Spleen (tissue), 11 donors: Measurements from ENCODE around the gene SIGLEC8. TPM values are rescaled to one million over a fixed set of nuclear protein-coding genes. Genes with fewer than 3 reads are reported as not detected.
A peak's percentile ranks its signal among the peaks of the same experiment; 100 is the strongest.

ENCODE experiments used
- DNase-seq: peaks from one replicate; pipeline ENCODE4 v3.0.0-alpha.2; 2020
- H3K27ac ChIP-seq, 8 donors: fragments of 200-600 bp; sonication (generic) in 7 of 8; 1 replicate in 4 of 8; 2 replicates in 4 of 8; pipeline versions ENCODE4 v1.5.0 to v1.8.0; 2016 to 2021; ENCODE audit warnings: inconsistent platforms in 4 of 8, mild to moderate bottlenecking in 4 of 8, moderate library complexity in 1 of 8
- H3K27me3 ChIP-seq, 7 donors: fragments of 200-600 bp; sonication (generic) in 6 of 7; replicated peaks in 1 of 7; 1 replicate in 4 of 7; 2 replicates in 3 of 7; pipeline versions ENCODE4 v1.5.0 to v1.8.0; 2016 to 2021; ENCODE audit warnings: inconsistent platforms in 3 of 7, mild to moderate bottlenecking in 1 of 7
- H3K36me3 ChIP-seq, 6 donors: fragments of 200-600 bp; sonication (generic) in 5 of 6; 1 replicate in 4 of 6; 2 replicates in 2 of 6; pipeline versions ENCODE4 v1.5.0 to v1.8.0; 2016 to 2021; ENCODE audit warnings: inconsistent platforms in 2 of 6
- H3K4me1 ChIP-seq, 6 donors: fragments of 200-600 bp; sonication (generic) in 5 of 6; 1 replicate in 3 of 6; 2 replicates in 3 of 6; pipeline versions ENCODE4 v1.5.0 to v1.8.0; 2016 to 2021; ENCODE audit warnings: inconsistent platforms in 3 of 6
- H3K4me3 ChIP-seq, 8 donors: fragments of 200-600 bp; sonication (generic) in 7 of 8; 1 replicate in 4 of 8; 2 replicates in 4 of 8; pipeline versions ENCODE4 v1.5.0 to v1.8.0; 2016 to 2021; ENCODE audit warnings: inconsistent platforms in 4 of 8, mild to moderate bottlenecking in 4 of 8, moderate library complexity in 2 of 8
- H3K9me3 ChIP-seq, 8 donors: fragments of 200-600 bp; sonication (generic) in 7 of 8; 1 replicate in 4 of 8; 2 replicates in 4 of 8; pipeline versions ENCODE4 v1.5.0 to v1.8.0; 2016 to 2021; ENCODE audit warnings: inconsistent platforms in 4 of 8
- POLR2A ChIP-seq, 3 donors: fragments of 450-650 bp; IDR thresholded peaks; one replicate each; pipeline ENCODE4 v1.5.1; 2017; ENCODE audit warnings: antibody characterized with exemption in 3 of 3, mild to moderate bottlenecking in 1 of 3
- POLR2AphosphoS5 ChIP-seq, 3 donors: sonication (generic); formaldehyde crosslinking; IDR thresholded peaks; one replicate each; pipeline ENCODE4 v1.5.1; 2017; ENCODE audit warnings: antibody characterized with exemption in 3 of 3
- WGBS, 5 donors: extraction: QIAGEN DNeasy Blood & Tissue Kit in 3 of 5; methylation state at CpG; one replicate each; pipeline versions ENCODE4 v1.1.5 to v1.1.7; 2013 to 2018; 5-methylcytosine and 5-hydroxymethylcytosine counted together
- intact Hi-C: fragments of 100-400 bp; cut with DNase I; formaldehyde crosslinking; loops from one replicate; pipeline ENCODE4 v1.15.0; 2023; ENCODE audit warnings: low total_unique reads
- polyA plus RNA-seq, 3 donors: library from polyadenylated mRNA; stranded (reverse); fragments of 200-250 nt; gene quantifications; one replicate each; pipeline ENCODE4 v1.2.1, GENCODE V29; 2013
- total RNA-seq, 7 donors: library from RNA; depleted of rRNA in 3 of 7; stranded (reverse); fragments of >200 nt in 3 of 7; fragmentation: NEBNext Ultra II Directional in 4 of 7; extraction: Animal tissue kit (Norgen Biotek cat#: 25700) in 4 of 7; gene quantifications; one replicate each; pipeline versions ENCODE4 v1.1.0 to v1.2.1, GENCODE V29; 2016 to 2021
- TF ChIP-seq, protein P1 (sequence below), 11 experiments: fragments of 200-600 bp in 7 of 11; fragments of 450-650 bp in 4 of 11; sonication (generic) in 4 of 11; IDR thresholded peaks in 8 of 11; conservative IDR thresholded peaks in 3 of 11; 1 replicate in 7 of 11; 2 replicates in 4 of 11; pipeline versions ENCODE4 v1.4.0 to v1.8.0; 2016 to 2021; ENCODE audit warnings: antibody characterized with exemption in 11 of 11, inconsistent platforms in 4 of 11, mild to moderate bottlenecking in 1 of 11
- donor health status: healthy with polysubstance abuse.
- donor health status: DM: no; HTN: no; CAD: no; lungs with moderate emphysema.
- donor health status: DM: no; HTN: no; CAD: no.
- donor health status: Bipolar disorder and iron deficiency.
- donor health status: healthy.
- donor health status: DM: no; HTN: no; CAD: no.
- donor health status: DM: yes; HTN: yes; CAD: no.

Gene SIGLEC8
- total and polyA plus RNA-seq, 10 donors: 1.1 to 39.3 (median 6.2) TPM

- TF ChIP-seq, protein P1, sequence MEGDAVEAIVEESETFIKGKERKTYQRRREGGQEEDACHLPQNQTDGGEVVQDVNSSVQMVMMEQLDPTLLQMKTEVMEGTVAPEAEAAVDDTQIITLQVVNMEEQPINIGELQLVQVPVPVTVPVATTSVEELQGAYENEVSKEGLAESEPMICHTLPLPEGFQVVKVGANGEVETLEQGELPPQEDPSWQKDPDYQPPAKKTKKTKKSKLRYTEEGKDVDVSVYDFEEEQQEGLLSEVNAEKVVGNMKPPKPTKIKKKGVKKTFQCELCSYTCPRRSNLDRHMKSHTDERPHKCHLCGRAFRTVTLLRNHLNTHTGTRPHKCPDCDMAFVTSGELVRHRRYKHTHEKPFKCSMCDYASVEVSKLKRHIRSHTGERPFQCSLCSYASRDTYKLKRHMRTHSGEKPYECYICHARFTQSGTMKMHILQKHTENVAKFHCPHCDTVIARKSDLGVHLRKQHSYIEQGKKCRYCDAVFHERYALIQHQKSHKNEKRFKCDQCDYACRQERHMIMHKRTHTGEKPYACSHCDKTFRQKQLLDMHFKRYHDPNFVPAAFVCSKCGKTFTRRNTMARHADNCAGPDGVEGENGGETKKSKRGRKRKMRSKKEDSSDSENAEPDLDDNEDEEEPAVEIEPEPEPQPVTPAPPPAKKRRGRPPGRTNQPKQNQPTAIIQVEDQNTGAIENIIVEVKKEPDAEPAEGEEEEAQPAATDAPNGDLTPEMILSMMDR (IDR thresholded peaks at IDR 0.05 in 8 of 11, conservative IDR thresholded peaks at IDR 0.05 in 3 of 11): no peak
- TF ChIP-seq POLR2A (IDR thresholded peaks at IDR 0.05) (no peak), POLR2AphosphoS5 (IDR thresholded peaks at IDR 0.05) (no peak)
- Histone ChIP-seq H3K4me1 (peaks cover 0 to 35% (median 2%) of the 10 kb centered on the region in 6 donors), H3K27ac (no peak overlapping the region), H3K4me3 (no peak overlapping the region), H3K36me3 (no peaks in the 10 kb centered on the region), H3K27me3 (peaks cover 0 to 35% (median 4%) of the 10 kb centered on the region in 7 donors), H3K9me3 (peaks cover 0 to under 1% (median 0%) of the 10 kb centered on the region in 8 donors)
- peak; percentile 15 for DNase-seq
- intact Hi-C loops: loop anchor here (5.0 kb wide), 1 partner anchor 306 kb away; no protein-coding TSS in a partner anchor
- WGBS, 5 donors: 75 to 85% (median 81%) methylated on average over 8 to 9 of the region's 9 CpGs
Measured at GRCh38 chr19:51470966-51471365, 12.7 kb upstream of the SIGLEC8 start.

- TF ChIP-seq, protein P1 (IDR thresholded peaks at IDR 0.05 in 8 of 11, conservative IDR thresholded peaks at IDR 0.05 in 3 of 11): no peak
- TF ChIP-seq POLR2AphosphoS5 (IDR thresholded peaks at IDR 0.05): no peak
- TF ChIP-seq POLR2A (IDR thresholded peaks at IDR 0.05): no peak
- peaks cover 0 to 48% (median 4%) of the 10 kb centered on the region in 7 donors for H3K27me3 ChIP-seq
- H3K27ac ChIP-seq: no peak overlapping the region
- intact Hi-C loops: loop anchor here (5.0 kb wide), 1 partner anchor 308 kb away; no protein-coding TSS in a partner anchor
- no peaks in the 10 kb centered on the region for H3K36me3 ChIP-seq
- peak; percentile 10 for DNase-seq
- H3K4me1 ChIP-seq: peaks cover 0 to 35% (median 2%) of the 10 kb centered on the region in 6 donors
- H3K9me3 ChIP-seq: no peaks in the 10 kb centered on the region
- WGBS, 5 donors: 56 to 93% (median 67%) methylated on average over 1 of the region's 1 CpG
- no peak overlapping the region for H3K4me3 ChIP-seq
Measured at GRCh38 chr19:51469629-51470028, 11.4 kb upstream of the SIGLEC8 start.

DNA sequence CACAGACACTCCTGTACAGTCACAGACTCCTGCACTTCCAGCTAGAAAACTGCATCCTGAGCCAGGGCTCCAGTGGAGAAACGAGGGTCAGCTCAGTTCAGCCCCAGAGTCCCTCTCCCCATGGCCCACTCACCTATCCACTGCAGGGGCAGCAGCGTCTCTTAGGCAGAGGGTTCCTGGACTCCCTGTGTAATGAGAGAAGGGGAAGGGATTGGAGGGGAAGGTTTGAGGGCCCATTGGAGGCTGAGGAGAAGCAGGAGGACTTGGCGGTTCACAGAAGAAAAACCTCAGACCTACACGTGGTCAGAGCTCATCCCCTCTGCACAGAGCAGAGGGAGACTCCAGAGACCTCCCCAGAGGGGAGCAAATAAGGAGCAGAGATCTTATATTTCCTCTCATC lies 10.9 kb upstream of the SIGLEC8 start:
- no peak overlapping the region for H3K27ac ChIP-seq
- intact Hi-C loops: no loop called here
- no peak for TF ChIP-seq POLR2A (IDR thresholded peaks at IDR 0.05)
- TF ChIP-seq, protein P1 (IDR thresholded peaks at IDR 0.05 in 8 of 11, conservative IDR thresholded peaks at IDR 0.05 in 3 of 11): no peak
- no peaks in the 10 kb centered on the region for H3K36me3 ChIP-seq
- no peak overlapping the region for H3K4me3 ChIP-seq
- peak; percentile 21 for DNase-seq
- peaks cover 0 to 35% (median 2%) of the 10 kb centered on the region in 6 donors for H3K4me1 ChIP-seq
- H3K9me3 ChIP-seq: no peaks in the 10 kb centered on the region
- peaks cover 0 to 49% (median 4%) of the 10 kb centered on the region in 7 donors for H3K27me3 ChIP-seq
- WGBS, 5 donors: 42 to 54% (median 49%) methylated on average over 4 of the region's 4 CpGs

- Histone ChIP-seq H3K4me1 (peaks cover 0 to 35% (median 2%) of the 10 kb centered on the region in 6 donors), H3K27ac (no peak overlapping the region), H3K36me3 (no peaks in the 10 kb centered on the region), H3K4me3 (no peak overlapping the region), H3K9me3 (no peaks in the 10 kb centered on the region), H3K27me3 (peaks cover 0 to 48% (median 2%) of the 10 kb centered on the region in 7 donors)
- DNase-seq: peak; percentile 29
- intact Hi-C loops: no loop called here
- WGBS, 5 donors: 66 to 92% (median 86%) methylated on average over 2 of the region's 2 CpGs
- no peak for TF ChIP-seq POLR2A (IDR thresholded peaks at IDR 0.05)
- TF ChIP-seq, protein P1 (IDR thresholded peaks at IDR 0.05 in 8 of 11, conservative IDR thresholded peaks at IDR 0.05 in 3 of 11): no peak
- TF ChIP-seq POLR2AphosphoS5 (IDR thresholded peaks at IDR 0.05): no peak
Measured at GRCh38 chr19:51468545-51468920, 10.3 kb upstream of the SIGLEC8 start.
